GM23248 (cell line): ENCODE measurements around the gene FSIP1.

Experiments
- EZH2 ChIP-seq: fragments of 200-600 bp; sonication (generic); IDR thresholded peaks from 2 replicates; pipeline ENCODE4 v1.6.1; 2018; ENCODE audit warnings: antibody characterized with exemption, mild to moderate bottlenecking; ENCODE audit not compliant: insufficient read depth, poor library complexity, severe bottlenecking
- EZH2phosphoT487 ChIP-seq: fragments of 200-600 bp; sonication (generic); IDR thresholded peaks from 2 replicates; pipeline ENCODE4 v1.6.1; 2018; ENCODE audit warnings: antibody characterized with exemption, moderate library complexity, mild to moderate bottlenecking, low read depth; ENCODE audit not compliant: insufficient read depth

DNA sequence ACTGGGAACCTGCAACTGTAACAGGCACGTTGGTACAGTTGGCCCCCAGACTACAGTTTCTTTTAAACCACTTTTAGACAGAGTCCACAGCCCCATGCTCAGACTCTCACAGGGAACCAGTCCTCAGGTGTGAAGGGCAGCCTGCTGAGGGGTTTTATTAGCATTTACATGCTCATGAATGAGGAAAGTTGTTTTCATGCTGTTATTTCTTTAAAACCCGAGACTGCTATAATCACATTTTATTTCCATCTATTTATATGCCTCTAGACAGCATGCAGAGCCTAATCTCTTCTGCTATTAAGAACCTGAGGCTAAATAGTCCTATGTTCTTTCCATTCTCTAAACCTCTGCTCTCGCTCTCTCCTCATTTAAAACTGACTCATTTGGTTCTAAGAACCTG, 26.3 kb upstream of the FSIP1 start:
- TF ChIP-seq EZH2 (no peak), EZH2phosphoT487 (no peak)
